GM10266 (cell line): ENCODE measurements around the gene GRK6.

ENCODE experiments used
- DNase-seq: peaks from one replicate; pipeline ENCODE4 v3.0.0; 2012; ENCODE audit errors: extremely low spot score
- TF ChIP-seq, protein P1 (sequence below): IDR thresholded peaks from 2 replicates; pipeline ENCODE4 v1.5.1; 2012; ENCODE audit warnings: mild to moderate bottlenecking, low read depth; ENCODE audit not compliant: control insufficient read depth, insufficient read depth; ENCODE audit errors: missing control alignments

The GRK6 gene

DNA sequence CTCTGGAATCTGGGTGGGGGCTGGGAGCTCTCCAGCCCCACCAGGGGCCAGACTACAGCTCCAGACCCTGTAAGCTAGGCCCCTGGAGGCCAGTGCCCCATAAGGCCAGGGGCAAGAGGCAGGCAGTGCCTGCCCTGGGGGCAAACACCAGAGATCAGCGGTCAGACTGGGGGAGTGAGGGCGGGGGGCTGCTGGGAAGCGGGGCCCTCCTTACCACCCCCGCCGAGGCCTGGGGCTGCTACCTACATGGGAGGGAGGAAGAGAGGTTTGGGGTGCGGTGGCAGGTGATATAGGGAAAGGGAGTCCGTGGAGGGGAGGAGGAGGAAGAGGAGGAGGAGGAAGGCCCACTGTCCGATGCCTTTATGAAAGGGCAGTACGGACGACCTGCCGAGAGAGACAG lies 32.9 kb downstream of the GRK6 start:
- DNase-seq, result no peak
- TF ChIP-seq, protein P1, sequence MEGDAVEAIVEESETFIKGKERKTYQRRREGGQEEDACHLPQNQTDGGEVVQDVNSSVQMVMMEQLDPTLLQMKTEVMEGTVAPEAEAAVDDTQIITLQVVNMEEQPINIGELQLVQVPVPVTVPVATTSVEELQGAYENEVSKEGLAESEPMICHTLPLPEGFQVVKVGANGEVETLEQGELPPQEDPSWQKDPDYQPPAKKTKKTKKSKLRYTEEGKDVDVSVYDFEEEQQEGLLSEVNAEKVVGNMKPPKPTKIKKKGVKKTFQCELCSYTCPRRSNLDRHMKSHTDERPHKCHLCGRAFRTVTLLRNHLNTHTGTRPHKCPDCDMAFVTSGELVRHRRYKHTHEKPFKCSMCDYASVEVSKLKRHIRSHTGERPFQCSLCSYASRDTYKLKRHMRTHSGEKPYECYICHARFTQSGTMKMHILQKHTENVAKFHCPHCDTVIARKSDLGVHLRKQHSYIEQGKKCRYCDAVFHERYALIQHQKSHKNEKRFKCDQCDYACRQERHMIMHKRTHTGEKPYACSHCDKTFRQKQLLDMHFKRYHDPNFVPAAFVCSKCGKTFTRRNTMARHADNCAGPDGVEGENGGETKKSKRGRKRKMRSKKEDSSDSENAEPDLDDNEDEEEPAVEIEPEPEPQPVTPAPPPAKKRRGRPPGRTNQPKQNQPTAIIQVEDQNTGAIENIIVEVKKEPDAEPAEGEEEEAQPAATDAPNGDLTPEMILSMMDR, result no peak

DNA sequence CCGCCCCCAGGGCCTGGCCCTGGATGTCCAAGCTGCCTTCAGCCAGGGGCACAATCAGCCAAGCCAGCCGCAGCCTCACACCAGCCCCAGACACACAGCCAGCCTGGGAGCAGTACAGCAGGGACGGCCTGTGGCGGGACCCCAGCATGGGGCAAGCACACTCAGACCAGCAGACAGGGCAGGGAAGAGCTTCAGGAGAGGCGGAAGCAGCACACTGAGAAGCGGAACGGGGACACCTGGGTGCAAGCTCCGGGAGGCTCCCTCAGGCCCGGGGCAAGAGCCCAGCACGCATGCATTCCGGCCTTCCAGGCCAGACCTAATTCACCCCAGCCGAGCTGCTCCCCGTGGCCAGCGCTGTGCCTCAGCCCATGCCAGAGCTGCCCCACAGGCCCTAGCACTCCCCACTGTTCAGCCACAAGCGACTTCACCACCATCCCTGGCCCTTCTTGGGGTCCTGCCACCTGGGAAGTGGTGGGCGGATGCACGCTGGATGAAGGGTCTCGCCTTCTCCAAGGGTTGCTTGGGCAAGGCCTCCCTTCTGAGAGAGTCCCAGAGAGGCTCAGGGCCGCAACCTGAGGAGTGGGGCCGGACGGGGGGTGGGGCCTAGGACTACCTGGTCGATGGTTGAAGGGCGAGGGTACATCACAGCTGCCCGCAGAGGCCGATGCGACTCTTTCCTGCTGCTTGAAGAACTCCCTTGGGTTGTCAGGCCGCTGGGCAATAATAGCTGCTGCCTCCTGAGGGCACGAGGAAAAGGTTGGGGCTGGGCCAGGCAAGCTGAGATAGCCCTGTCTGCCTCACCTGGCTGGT lies 33.5 kb downstream of the GRK6 start:
- no peak for DNase-seq
- TF ChIP-seq, protein P1, result no peak

GRCh38 chr5:177462021-177462670 lies 35.7 kb downstream of the GRK6 start:
- TF ChIP-seq, protein P1, result no peak

GRCh38 chr5:177465044-177465443 lies 38.6 kb downstream of the GRK6 start:
- TF ChIP-seq, protein P1, result no peak
- DNase-seq, result no peak

More at GRCh38 chr5:177462021-177462670, 35.7 kb downstream of the GRK6 start:
- no peak for DNase-seq

GRCh38 chr5:177466861-177467260 lies 40.4 kb downstream of the GRK6 start:
- no peak for DNase-seq
- TF ChIP-seq, protein P1, result no peak

- TF ChIP-seq, protein P1, result no peak
- no peak for DNase-seq
These were observed 41.0 kb downstream of the GRK6 start for GRCh38 chr5:177467436-177467835.

DNA sequence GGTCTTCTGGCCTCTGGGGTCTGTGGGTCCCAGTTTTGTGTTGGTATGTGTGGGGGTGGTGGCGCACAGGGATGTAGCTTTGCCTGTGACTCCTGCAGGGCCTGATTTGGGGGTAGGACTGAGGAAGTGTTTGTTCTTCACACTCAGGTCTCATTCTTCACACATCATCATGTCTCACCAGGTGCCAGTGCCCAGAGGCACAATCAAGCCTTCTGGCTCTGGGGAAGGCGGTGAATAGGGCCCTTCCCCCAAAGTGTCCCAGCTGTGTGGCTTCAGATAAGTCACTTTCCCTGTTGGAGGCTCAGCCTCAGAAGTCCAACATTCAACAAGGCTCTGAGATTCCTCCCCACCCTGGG lies 41.8 kb downstream of the GRK6 start:
- DNase-seq, result no peak
- TF ChIP-seq, protein P1, result no peak
